Mammary epithelial cell (primary cell): ENCODE data around the gene HOXA11.

Experiments
- EZH2 ChIP-seq: IDR thresholded peaks from 2 replicates; pipeline ENCODE4 v1.6.1; 2012; ENCODE audit warnings: low read length, inconsistent platforms, borderline replicate concordance
- TF ChIP-seq, protein P1 (sequence below), 2 donors: IDR thresholded peaks in 1 of 2; conservative IDR thresholded peaks in 1 of 2; 2 replicates each; pipeline ENCODE4 v1.5.1; 2011 to 2012; ENCODE audit warnings: inconsistent platforms in 2 of 2, low read length in 2 of 2, mild to moderate bottlenecking in 2 of 2, control low read depth in 1 of 2, low read depth in 1 of 2; ENCODE audit not compliant: insufficient read depth in 1 of 2; ENCODE audit errors: extremely low read depth in 1 of 2

DNA sequence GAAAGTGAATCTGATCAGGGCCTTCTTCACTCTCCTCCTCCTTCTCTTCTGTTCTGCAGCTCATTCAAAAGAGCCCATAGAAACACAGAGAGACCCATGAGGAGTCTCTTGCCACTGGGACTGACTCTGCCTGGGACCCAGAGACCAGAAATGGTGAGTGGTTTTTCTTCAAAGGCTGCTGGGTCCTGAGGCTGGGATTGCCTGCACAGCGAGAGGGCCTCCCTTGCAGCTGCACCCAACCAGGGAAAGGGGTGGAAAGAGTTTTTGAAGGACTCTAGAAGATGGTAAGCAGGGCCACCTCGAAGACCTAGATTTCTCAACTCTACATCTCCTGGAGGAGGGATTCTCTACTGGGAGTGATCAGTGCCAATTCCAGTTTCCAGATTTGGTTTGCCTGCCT lies 30.3 kb upstream of the HOXA11 start:
- no peak for TF ChIP-seq EZH2
- TF ChIP-seq, protein P1, sequence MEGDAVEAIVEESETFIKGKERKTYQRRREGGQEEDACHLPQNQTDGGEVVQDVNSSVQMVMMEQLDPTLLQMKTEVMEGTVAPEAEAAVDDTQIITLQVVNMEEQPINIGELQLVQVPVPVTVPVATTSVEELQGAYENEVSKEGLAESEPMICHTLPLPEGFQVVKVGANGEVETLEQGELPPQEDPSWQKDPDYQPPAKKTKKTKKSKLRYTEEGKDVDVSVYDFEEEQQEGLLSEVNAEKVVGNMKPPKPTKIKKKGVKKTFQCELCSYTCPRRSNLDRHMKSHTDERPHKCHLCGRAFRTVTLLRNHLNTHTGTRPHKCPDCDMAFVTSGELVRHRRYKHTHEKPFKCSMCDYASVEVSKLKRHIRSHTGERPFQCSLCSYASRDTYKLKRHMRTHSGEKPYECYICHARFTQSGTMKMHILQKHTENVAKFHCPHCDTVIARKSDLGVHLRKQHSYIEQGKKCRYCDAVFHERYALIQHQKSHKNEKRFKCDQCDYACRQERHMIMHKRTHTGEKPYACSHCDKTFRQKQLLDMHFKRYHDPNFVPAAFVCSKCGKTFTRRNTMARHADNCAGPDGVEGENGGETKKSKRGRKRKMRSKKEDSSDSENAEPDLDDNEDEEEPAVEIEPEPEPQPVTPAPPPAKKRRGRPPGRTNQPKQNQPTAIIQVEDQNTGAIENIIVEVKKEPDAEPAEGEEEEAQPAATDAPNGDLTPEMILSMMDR (conservative IDR thresholded peaks at IDR 0.05 in 1 of 2, IDR thresholded peaks at IDR 0.05 in 1 of 2; ENCODE audit: extremely low read depth in 1 of 2, insufficient read depth in 1 of 2, low read depth in 1 of 2, low read length in 2 of 2): no peak
